GM12872 (cell line): ENCODE data around the gene HCFC1.

Experiments
- TF ChIP-seq, protein P1 (sequence below): IDR thresholded peaks from 3 replicates; pipeline ENCODE4 v1.5.1; 2011; ENCODE audit warnings: low read depth, mild to moderate bottlenecking, low read length, moderate library complexity; ENCODE audit not compliant: insufficient read depth

The HCFC1 gene

DNA sequence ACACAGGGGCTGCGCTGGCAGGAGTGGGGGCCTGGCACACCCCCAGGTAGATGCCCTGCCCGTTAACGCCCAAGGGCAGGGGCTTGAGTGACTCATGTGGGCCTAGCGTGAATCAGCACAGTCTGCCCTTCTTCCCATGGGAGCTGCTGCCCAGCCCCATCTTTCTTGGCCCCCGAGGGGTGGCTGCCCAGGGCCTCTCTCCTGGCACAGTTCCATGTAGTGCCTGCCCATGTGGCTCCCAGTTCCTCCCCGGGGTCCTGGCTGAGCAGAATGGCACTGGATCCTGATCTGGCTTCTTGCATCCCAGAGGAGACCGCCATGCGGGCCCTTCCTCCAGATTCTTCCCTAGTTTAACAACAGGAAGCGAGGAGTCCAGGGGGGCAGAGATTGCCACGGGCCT, 69.2 kb downstream of the HCFC1 start:
- TF ChIP-seq, protein P1, sequence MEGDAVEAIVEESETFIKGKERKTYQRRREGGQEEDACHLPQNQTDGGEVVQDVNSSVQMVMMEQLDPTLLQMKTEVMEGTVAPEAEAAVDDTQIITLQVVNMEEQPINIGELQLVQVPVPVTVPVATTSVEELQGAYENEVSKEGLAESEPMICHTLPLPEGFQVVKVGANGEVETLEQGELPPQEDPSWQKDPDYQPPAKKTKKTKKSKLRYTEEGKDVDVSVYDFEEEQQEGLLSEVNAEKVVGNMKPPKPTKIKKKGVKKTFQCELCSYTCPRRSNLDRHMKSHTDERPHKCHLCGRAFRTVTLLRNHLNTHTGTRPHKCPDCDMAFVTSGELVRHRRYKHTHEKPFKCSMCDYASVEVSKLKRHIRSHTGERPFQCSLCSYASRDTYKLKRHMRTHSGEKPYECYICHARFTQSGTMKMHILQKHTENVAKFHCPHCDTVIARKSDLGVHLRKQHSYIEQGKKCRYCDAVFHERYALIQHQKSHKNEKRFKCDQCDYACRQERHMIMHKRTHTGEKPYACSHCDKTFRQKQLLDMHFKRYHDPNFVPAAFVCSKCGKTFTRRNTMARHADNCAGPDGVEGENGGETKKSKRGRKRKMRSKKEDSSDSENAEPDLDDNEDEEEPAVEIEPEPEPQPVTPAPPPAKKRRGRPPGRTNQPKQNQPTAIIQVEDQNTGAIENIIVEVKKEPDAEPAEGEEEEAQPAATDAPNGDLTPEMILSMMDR = no peak

DNA sequence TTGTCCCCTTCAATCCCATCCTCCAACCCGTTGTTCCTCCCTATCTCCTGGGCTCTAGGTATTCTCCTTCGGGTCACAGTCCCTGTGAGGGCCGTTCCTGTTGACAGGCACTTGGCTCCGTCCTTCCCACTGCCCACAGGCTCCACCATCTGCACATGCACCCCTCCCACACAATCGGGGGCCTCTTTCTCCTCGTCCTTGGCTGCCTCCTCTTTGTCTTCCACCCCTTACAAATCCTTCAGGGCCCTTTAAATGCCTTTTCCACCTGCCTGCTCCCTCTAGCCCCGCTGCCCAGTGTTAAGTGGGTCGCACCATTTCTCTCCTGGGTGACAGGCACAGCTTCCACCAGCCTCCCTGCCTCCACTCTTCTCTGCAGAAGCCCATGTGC, 69.9 kb downstream of the HCFC1 start:
- TF ChIP-seq, protein P1 = no peak

DNA sequence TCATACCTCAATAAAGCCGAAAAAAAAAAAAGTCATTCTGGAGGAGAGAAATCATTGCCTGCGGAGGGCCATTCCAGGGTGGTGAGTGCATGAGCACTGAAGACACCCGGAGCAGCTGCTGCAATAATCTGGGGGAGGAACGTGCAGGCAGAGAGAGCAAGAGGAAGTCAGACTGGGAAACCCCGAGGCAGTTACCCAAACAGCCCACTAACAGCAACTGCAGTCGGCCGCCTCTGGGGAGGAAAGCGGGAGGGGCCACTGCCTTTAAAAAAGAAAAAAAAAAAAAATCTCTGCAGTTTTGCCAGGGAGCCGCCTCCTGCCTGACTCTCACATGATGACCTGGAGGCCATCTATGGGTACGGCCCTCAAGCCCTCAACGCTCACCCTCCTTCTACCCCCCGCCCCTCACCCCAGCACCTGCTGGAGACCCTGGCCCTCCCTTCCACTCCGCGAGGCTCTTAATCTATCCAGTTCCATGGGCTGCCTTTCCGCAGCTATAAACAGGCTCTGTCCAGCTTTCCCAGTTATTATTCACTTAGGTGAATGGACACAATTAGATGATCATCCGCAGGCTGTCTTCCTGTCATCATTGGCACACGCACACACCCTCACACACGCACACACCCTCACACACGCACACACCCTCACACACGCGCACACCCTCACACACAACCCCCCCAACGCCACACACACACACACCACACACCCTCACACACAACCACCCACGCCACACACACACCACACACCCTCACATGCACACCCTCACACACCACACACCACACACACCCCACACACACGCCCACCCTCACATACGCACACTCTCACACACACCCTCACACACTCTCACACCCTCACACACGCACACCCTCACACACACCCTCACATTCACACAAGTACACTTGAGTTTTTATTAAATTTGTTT, 70.5 kb downstream of the HCFC1 start:
- TF ChIP-seq, protein P1 = no peak

DNA sequence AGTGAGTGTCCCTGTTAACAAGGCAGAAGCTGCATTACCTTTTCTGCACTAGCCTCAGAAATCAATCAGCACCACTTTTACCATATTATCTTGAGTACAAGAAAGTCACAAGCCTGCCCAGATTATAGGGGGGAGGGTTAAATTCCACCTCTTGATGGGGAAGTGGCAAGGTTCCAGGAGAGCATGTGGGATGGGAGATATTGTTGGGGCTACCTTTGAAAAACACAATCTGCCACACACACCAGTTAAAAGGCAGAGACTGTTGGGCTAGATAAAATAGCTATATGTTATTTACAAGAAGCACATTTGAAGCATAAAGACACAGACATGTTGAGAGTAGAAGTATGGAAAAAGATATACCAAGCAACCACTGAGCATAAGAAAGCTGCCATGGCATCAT, 73.7 kb downstream of the HCFC1 start:
- TF ChIP-seq, protein P1 = no peak
